HG03565 (cell line): ENCODE measurements around the gene XIRP2.

Source experiments
- ATAC-seq: cut with Tn5 transposase; IDR thresholded peaks from one replicate; pipeline ENCODE4 v1.9.1; 2021; ENCODE audit warnings: mild to moderate bottlenecking, moderate library complexity; ENCODE audit not compliant: unreplicated experiment

Gene XIRP2

DNA sequence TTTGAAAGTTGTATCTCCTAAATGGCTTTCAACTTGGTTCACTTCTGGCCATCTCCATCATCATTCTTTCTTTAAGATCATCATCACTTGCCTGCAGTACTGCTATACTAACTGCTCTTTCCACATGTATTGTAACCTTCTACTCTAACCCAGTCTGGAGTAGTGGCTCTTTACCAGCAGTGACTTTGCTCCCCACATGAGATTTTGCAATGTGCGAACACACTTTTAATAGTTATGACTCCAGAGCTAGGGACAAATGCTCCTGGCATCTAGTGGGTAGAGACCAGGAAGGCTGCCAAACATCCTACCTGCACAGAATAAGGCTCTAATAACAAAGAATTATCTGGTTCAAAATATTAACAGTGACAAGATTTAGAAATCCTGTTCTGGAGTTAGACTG lies 243.8 kb downstream of the XIRP2 start:
- no peak for ATAC-seq

DNA sequence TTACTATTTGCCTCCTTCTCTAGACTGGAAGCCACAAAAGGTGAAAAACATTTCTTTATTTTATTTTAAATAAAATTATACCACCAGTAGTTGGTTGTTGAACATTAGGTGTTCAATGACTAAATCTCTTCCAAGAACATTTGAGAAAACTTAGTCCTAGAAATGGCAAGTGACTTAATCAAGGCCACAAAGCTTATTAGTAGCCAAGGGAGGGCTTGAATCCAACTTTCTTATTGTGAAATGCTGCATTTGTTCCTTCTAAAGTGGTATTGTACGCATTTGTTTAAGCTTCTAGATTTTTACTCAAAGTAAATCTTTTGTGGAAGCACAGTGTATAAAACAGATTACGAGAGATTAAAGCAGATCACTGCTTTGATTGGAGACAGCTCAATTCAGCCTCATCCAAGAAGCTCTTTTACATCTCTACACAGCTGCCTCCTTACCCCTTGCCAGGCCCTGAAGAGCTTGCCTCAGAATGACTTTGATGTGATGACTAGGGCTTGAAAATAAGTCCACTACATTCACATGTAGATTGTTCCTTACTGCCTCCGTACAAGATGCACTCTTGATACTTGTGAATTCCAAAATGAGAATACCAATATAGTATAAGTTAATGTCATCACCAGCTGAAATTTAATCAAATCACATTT lies 244.8 kb downstream of the XIRP2 start:
- no peak for ATAC-seq

DNA sequence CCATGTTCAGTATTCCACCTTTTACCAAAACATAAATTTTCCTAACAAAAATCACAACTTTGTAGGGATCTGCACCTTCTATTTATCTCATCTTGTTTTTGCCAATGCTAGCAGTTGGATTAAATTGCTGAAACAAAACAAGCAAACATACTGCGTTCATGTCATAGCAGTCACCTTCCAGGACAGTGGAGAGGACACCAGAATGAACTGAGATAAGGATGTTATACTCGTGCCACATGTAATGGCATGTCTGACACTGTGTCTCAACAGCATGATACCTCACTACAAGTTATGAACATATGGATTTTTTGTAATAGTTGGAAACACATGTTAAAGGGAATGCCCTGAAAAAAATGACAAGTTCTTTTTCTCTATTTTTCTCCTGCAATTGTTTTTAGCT lies 245.3 kb downstream of the XIRP2 start:
- no peak for ATAC-seq

DNA sequence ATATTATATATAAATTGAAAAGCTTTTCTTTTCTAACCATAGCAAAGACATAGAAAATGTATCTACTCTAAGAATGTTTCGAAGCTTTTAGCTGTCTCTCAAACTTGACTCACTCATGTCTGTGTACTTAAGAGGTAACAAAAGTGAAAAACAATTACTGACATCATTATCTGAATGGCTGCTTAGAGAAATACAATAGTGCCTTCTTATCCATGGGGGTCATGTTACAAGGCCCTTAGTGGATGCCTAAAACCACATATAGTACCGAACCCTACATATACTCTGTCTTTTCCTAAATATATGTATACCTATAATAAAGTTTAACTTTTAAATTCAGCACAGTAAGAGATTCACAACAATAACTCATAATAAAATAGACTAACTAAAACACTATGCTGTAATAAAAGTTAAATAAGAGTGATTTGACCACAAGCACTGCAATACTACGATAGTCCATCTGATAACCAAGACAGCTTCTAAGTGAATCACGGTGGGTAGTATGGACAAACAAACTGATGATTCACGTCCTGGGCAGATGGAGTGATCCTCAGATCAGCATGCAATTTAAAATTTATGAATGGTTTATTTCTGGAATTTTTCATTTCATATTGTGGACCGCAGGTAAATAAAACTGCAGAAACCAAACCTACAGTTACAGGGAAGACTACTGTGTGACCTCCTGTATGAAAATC lies 246.2 kb downstream of the XIRP2 start:
- no peak for ATAC-seq

DNA sequence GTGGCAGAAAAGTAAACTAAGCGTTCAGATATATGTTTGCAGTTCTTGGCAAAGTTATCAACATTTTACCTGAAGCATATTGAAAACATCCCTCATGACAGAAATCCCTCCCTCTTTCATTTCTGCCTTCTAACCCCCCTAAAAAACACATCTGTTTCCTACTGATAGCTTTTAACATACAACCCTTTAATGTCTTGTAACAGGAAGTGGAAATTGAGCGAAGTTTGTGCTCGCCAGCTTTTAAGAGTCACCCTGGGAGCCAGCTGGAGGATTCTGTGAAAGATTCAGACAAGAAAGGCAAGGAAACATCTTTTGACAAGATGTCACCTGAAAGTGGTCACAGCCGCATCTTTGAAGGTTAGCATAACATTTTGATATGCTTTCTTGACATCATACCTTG lies 247.4 kb downstream of the XIRP2 start:
- ATAC-seq = no peak

DNA sequence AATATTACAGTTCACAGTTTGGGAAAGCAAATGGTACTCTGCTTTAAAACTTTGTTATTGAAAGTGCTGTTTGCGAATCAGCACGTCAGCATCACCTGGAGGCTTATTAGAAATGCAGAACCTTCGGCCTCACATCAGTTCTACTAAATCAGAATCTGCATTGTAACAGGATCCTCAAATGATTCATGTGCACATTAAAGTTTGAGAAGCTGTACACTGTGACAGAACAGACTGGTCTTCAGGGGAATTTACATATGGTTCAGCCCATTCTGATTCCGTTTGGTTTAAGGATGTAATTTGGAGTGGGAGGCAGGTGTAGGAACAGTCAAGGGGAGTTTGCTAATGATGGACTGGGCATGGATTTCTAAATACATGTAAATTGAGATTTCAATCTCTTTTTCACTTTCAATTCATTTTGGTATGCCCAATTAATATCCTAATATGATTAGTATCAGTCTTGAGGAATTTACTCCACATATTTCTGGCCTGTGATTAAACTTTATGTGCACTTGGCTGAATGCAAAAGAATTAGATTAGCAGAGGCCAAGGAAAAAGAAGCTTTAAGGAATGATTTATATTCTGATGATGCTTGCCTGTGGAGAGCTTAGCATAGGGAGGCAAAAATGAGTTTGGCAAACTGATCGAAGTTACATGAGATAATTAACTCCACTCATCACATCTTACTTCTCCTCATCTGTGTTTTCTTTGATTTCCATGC lies 248.8 kb downstream of the XIRP2 start:
- ATAC-seq = no peak

DNA sequence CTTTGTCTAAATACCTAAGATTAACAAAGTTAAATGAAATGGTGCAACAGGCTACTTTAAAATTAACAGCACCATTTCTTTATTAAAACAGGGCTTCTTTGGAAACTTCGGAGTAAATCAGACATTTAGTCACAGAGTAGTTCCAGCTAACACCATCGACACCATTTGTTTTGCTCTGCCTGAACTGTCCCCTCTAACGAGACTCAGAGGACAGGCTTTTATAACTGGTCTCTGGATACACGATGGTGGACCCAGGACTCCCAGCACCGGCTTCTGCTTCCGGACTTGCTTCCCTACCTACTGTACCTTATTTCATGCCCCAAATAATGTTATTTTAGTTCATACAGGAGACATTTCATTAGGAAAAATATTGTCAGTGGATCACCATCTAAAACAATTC lies 252.1 kb downstream of the XIRP2 start:
- ATAC-seq = no peak

DNA sequence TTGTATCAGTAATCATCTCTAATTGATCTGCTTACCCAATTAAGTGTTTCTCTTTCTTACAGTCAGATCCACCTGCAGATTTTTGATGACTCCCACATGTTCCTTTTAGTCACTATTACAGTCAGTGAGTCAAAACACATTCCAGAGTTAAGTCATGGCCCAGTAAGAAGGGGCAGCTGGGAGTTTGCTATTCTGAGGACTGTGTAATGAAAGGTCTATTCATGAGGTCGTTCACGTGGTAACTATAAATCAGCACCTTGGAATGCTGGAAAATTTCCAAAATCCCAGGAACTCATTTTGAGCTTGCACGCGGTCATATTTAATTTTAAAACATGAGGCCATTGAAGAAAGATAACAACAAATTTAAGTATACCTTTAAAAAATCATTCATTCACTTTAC lies 252.5 kb downstream of the XIRP2 start:
- ATAC-seq = no peak

DNA sequence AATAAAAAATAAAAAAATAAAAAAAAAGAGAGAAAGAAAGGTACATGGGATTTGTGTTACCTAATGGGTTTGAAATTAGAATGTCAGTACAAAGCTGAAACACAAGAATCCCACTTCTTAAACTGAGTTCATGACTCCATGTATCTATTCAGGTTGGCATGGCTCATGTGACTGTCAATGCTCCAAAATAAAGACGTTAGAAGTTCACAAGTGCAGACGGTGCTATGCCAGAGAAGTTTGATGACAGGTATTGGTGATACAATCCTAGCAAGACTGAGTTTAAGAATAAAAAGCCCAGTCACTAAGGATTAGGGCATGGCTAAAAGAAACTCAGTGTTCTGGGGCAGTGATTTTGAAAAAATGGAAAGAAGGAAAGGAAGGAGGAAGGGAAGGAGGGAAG lies 254.3 kb downstream of the XIRP2 start:
- ATAC-seq = no peak

DNA sequence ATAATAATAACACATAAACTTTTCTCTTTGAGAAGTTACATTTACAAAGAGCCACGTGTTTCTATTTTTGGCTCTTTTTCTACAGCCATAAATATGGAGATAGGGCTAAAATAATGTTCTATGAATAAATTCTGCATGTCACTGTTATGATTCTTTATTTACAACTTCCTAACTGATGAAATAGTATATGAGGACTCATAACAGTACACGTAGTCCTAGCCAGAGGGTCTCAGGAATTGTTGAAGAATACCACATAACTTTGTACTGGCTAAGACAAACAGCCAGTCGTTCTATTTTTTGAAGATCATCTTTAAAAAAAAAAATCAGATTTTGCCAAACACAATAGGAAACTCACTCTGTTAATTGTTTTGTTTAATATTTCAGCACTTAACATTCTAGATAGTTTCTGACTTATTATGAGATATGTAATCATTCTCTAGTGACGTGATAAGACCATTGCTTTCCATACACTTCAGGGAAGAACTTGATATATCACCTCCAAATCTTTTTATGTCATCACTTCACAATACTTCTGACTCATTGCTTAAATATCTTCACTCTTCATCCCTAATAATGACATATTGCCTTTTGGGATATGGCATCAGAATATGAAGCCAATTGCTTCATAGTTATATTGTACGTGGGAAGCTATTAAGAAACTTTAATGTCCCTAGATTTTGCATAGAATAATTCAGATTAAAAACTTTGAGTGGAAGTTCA lies 256.1 kb downstream of the XIRP2 start:
- no peak for ATAC-seq

DNA sequence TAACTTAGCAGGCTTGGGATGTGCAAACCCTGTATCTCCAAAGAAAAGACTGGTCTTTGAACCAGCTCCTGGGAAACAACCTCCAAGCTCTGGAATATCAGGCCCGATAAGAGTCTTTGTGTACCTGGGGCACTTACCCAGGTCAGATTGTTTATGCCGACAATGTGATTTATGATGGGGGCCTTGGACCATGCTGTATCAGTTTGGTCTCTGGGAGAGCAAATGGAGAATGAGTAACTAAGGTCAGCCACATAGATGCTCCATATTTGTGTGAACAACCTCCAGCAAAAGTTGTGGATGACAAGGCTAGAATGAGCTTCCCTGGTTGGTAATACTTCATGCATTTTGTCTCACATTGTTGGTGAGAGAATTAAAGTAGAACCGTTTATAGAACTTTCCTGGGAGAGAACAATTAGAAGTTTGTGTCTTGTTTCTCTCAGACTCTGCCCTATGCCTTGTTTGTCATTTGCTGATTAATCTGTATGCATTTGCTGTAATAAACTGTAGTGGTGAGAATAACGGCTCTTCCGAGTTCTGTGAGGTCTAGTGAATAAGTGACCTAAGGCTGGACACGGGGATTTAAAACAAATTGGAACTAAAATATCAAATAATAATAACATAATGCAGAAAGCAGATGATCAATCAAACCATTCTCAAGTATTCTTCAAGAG lies 259.1 kb downstream of the XIRP2 start:
- ATAC-seq = no peak

DNA sequence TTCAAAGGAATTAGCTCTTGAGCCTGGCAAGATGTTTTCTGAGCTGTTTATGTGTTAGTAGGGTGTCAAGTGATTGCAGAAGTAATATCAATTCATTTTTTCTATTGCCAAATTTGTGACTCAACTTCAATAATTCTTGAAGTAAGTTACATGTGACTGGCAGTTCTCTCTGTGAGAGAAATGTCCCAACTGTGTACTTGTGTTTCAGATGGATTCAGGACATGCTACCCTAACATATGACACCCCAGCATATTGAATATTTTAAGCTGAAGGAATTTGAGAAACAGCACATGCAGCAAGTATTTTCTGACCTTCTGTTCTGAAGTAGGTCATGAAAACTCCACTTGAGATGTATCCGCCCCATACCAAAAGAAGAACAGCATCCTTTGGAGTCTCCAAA lies 263.6 kb downstream of the XIRP2 start:
- ATAC-seq = no peak

DNA sequence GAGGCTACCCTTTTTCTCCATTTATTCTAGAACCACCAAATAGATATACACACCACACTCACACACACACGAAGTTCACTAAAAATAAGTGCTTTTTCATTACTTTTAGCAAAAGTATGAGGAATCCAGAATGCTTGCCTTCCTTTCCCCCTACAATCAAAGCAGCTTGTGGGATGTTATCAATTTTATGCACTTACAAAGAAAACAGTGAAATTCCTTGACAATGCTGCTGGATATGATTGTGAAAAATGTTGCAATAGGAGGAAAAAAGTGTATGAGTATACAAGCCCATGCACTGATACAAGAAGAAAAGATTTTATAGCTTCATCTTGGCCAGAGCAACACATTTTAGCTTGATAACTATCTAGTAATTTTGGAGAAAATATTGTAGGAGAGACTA lies 269.2 kb downstream of the XIRP2 start:
- no peak for ATAC-seq

DNA sequence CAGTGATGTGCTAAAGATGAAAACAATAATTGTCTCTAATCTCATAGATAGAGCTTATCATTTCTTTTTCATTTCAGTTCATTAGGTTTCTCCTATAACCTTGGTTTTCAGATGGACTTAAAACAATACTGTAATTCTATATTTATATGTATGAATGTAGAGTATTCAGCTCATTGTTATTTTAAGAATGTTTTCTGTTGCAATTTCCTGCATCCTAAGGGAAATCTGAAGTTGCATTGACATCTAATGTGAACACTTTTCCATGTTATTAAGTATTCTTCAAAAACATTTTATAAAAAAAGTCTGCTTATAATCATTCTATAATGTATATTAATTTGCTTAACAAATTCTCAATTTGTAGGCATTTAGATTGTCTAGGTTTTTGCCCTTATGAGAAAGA lies 288.9 kb downstream of the XIRP2 start:
- ATAC-seq = no peak

DNA sequence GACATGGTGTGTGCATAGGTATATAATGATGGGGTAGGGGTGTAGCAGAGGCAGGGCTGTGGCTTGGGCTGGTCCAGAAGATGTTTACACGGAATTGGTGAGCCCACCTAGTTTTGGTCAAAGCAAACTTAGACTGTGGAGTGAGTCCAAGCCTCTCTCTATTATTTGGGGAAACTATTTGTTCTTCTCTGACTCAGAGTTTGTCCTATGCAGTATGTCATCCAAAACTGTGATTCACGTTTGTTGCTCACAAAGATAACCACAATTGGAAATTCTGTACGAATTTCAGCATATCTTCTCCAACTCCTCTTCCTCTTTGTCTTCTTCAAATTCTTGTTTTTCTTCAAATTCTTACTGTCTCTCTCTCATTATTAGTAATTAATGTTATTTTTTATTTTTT lies 292.9 kb downstream of the XIRP2 start:
- no peak for ATAC-seq

DNA sequence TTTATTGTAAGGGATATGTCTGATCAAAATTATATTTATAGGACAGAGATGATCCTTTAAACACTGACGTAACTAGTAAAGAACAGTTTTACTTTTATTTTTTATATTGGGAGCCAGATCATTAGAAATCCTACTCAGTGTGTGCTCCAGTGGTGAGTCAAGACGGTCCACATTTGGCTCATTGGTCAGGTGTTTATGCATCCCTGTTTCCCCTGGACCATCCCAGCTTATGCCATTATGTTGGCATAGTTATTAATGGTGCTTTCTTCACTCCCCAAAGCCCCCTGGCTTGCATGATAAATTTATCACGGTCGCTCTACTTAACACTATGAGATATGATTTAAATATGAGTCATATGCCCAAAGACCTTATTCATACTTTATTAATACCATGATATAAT lies 293.4 kb downstream of the XIRP2 start:
- ATAC-seq = no peak

DNA sequence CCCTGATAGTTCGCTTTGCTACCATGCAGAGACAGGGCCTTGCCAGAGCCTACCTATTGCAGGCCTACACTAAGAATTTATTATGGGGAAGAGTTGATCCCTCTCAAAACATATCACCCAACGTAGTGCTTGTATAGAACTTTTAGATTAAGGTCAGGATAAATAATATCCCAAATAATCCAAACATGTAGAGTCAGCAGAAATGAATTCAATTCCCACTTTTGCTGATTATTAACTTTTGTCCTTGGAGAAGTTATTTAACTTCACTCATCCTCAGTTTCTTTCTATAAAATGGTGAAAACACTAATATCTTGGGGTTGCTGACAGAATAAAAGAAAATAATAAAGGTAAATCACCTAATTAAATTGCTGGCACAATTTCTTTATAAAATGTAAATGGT lies 294.1 kb downstream of the XIRP2 start:
- ATAC-seq = no peak

DNA sequence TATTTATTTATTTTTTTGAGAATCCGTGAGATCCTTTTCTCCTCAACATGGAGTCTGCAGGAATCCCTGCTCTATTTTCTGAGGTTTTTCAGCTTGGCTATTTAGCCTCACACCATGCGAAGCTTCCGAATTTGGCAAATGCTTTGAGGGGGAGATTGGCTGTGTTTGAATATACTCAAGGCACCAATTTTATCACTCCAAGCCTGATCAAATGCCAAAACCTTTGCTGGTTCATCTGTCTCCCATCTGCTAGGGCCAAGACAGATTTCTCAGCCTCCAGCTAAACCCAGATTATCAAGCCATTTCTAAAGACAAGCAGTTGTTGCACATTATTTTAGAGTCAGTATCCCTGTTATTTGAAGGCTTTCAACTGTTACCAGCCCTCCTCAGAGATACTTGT lies 295.7 kb downstream of the XIRP2 start:
- no peak for ATAC-seq

DNA sequence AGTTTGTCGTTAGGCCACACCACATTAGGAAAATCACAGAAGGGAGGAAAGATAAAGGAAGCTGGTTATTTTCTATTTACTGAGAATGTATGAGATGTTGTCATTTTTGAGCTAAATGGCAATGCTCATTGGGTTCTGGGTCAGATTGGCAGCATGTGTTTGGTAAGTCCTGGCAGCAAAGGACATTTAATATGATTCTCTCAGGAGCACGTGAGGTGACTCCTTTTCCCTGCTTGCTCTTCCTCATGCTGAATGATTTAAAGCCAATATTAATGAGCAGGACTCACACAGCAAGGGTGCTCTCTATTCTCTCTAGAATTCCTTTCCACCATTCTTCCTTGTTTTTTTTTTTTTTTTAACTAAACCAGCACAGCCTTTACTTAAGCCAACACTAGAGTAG lies 298.2 kb downstream of the XIRP2 start:
- no peak for ATAC-seq

DNA sequence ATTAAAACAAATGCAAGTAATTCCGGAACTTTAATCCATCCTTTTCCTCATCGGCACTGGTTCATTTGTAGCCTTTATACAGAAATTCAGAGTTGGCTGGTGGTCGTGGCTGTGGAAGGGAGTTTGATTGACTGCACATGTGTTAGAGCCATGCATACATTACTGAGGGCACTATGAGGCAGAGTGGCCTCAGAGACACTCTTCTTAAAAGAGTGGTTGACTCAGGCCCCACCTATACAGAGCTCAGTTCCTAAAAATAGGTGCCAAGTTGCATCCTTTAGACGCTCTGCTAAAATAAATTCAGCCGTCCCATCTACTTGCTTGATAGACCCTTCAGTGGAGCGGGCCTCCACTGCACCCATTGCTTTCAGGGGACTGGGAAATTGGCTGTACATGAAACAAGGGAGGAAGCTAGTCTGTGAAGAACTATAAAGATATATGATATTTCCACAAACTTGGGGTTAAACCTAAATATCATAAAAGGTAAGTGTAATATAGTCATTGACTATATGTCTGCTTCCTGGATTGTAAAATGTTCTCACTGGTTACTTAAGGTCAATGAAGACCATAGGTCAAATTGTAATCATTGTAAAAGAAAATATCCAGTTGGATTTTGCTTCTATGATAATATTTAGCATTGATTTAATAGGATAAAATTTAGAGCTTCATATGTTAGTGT lies 298.9 kb downstream of the XIRP2 start:
- ATAC-seq = no peak
